Bronchial epithelial cell (primary cell): ENCODE data around the gene GAN. TPM values are rescaled to one million over a fixed set of nuclear protein-coding genes. Genes with fewer than 3 reads are reported as not detected.

Experiments used
- DNase-seq: peaks from one replicate; pipeline ENCODE4 v3.0.0-alpha.2; 2010; ENCODE audit warnings: low read depth
- FAIRE-seq: peaks from 2 replicates; lab custom pipeline; 2011; peaks lifted over from hg19 to GRCh38; lab: Jason Lieb, UNC
- H3K27me3 ChIP-seq: 2 replicates; pipeline ENCODE4 v1.5.1; 2011; ENCODE audit warnings: low read length; ENCODE audit not compliant: control insufficient read depth, insufficient read depth
- H3K36me3 ChIP-seq: 2 replicates; pipeline ENCODE4 v1.5.1; 2011; ENCODE audit warnings: low read length; ENCODE audit not compliant: control insufficient read depth, insufficient read depth
- H3K4me3 ChIP-seq: 2 replicates; pipeline ENCODE4 v1.5.1; 2011; ENCODE audit warnings: mild to moderate bottlenecking, low read depth, low read length, control low read depth
- total RNA-seq: library from RNA; depleted of rRNA; stranded (reverse); fragments of >200 nt; gene quantifications from 2 replicates; pipeline ENCODE4 v1.2.1, GENCODE V29; 2014
- TF ChIP-seq, protein P1 (sequence below): IDR thresholded peaks from 2 replicates; pipeline ENCODE4 v1.5.1; 2011; ENCODE audit warnings: mild to moderate bottlenecking, moderate library complexity, low read length, control low read depth, inconsistent platforms; ENCODE audit not compliant: insufficient read depth, severe bottlenecking

The GAN gene
- total RNA-seq, 1 donor from 2014 or later: 13.7 TPM

DNA sequence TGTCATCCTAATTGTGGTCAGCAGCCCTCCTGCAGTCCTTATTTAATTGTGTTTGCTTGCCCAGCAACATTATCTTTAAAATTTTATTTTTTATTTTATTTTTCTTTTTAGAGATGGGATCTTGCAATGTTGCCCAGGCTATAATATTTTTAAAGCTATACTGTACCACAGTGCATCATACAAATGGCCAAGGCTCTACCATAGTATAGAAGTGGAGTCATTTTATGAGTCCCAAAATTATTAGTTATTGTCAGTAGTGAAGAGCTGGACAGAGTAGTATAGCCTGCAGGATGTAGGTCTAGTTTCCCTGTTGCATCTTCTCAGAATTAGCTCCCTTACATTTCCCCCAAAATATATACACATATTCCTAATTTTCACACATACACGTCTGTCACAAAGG, 44.1 kb downstream of the GAN start:
- TF ChIP-seq, protein P1, sequence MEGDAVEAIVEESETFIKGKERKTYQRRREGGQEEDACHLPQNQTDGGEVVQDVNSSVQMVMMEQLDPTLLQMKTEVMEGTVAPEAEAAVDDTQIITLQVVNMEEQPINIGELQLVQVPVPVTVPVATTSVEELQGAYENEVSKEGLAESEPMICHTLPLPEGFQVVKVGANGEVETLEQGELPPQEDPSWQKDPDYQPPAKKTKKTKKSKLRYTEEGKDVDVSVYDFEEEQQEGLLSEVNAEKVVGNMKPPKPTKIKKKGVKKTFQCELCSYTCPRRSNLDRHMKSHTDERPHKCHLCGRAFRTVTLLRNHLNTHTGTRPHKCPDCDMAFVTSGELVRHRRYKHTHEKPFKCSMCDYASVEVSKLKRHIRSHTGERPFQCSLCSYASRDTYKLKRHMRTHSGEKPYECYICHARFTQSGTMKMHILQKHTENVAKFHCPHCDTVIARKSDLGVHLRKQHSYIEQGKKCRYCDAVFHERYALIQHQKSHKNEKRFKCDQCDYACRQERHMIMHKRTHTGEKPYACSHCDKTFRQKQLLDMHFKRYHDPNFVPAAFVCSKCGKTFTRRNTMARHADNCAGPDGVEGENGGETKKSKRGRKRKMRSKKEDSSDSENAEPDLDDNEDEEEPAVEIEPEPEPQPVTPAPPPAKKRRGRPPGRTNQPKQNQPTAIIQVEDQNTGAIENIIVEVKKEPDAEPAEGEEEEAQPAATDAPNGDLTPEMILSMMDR: no peak
- peaks cover 9% of the 10 kb centered on the region for H3K36me3 ChIP-seq
- H3K4me3 ChIP-seq: no peak overlapping the region
- no peak for FAIRE-seq
- H3K27me3 ChIP-seq: no peaks in the 10 kb centered on the region
- DNase-seq: no peak

DNA sequence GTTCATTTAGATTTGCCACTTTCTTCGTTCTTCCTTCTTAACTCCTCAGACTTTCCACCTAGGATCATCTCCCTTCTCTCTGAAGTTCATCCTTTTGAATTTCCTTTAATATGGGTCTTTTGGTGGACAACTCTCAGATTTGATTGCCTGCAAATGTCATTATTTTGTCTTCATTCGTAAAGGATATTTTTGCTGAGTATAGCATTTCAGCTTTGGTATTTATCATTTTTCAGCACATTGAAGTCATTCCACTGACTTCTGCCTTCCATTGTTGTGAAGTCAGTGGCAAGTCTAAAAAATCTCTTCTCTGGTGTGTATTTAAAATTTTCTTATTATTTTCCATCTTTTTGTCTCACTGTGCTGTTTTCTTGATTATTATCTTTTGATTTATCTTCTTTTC, 45.4 kb downstream of the GAN start:
- no peak for FAIRE-seq

DNA sequence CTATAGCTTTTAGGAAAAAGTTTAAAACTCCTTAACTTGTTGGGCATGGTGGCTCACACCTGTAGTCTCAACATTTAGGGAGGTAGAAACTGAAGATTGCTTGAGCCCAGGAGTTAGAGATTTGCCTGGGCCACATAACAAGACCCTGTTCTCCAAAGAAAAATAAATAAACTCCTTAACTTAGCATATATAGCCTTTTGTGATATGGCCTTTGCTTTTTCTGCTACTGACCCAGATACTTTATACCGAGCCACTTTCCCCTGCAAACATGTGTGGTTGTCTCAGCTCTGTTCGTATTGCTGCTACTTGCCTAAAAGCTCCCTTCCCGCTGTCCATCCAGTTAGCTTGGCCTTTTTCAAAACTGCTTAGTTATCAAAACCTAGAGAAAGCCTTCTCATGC, 51.0 kb downstream of the GAN start:
- TF ChIP-seq, protein P1: no peak
- FAIRE-seq: no peak

More for the DNA sequence above, 45.4 kb downstream of the GAN start:
- H3K27me3 ChIP-seq: no peaks in the 10 kb centered on the region
- no peak overlapping the region for H3K4me3 ChIP-seq
- no peak for DNase-seq
- peaks cover 12% of the 10 kb centered on the region for H3K36me3 ChIP-seq
- TF ChIP-seq, protein P1: no peak

DNA sequence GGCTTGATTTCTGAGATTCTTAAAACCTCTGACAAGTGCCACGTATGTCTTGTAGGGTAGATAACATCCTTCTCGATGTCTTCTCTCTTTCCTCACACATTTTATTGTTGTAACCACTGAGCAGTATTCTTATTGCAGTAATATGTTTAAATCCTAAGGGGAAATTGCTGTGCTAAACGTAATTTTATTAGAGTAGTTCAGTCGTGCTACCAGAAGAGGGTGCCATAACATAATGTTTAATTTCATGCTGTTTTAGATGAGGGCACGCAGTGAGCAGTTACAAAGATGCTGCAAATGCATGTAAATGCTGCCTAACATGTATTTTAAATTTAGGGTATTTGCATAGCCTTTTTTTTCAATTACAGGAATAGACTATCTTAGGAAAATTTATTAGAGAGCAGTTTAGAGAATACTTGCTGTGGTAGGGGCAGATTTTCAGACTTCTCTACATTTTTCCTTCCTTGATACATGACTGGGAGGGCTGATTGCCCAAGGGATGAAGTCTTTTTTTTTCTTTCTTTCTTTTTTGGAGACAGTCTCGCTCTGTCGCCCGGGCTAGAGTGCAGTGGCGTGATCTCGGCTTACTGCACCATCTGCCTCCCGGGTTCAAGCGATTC, 51.7 kb downstream of the GAN start:
- FAIRE-seq: peak; percentile 13
- Histone ChIP-seq H3K4me3 (no peak overlapping the region), H3K27me3 (no peaks in the 10 kb centered on the region), H3K36me3 (peaks cover 13% of the 10 kb centered on the region)
- TF ChIP-seq, protein P1: peak; percentile 36
- DNase-seq: peak; percentile 58

More for the DNA sequence above, 51.0 kb downstream of the GAN start:
- no peak for DNase-seq
- H3K4me3 ChIP-seq: no peak overlapping the region
- peaks cover 13% of the 10 kb centered on the region for H3K36me3 ChIP-seq
- no peaks in the 10 kb centered on the region for H3K27me3 ChIP-seq

DNA sequence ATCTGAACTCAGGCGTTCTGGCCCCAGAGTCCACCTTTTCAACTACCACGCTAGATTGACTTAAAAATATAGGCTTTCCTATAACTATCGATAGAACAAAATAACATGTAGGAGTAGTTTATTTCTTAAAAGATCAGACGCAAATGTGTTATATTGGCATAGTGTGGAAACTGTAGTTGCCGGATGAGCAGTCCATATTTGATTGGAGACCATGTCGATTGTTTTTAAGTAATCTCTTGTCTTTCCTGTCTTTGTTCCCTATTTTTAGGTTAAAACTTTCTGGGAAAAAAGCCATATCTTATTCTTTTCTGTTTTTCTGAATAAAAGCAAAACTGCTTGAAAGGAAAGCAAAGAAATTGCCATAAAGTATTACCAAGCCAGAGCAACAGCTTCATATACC, 53.1 kb downstream of the GAN start:
- TF ChIP-seq, protein P1: no peak
- Histone ChIP-seq H3K27me3 (no peaks in the 10 kb centered on the region), H3K36me3 (peaks cover 15% of the 10 kb centered on the region), H3K4me3 (no peak overlapping the region)
- DNase-seq (no peak), FAIRE-seq (no peak)
